GM12892 (cell line): Measurements from ENCODE around the gene PAPSS2.

Experiments used
- POLR2A ChIP-seq: IDR thresholded peaks from 2 replicates; pipeline ENCODE4 v1.6.1; 2011; ENCODE audit warnings: low read depth, low read length, control low read depth
- POLR2AphosphoS5 ChIP-seq: IDR thresholded peaks from 2 replicates; pipeline ENCODE4 v1.6.1; 2011; ENCODE audit warnings: low read depth, low read length, control low read depth
- TAF1 ChIP-seq: IDR thresholded peaks from 2 replicates; pipeline ENCODE4 v1.6.1; 2011; ENCODE audit warnings: low read depth, mild to moderate bottlenecking, control low read depth, low read length, borderline replicate concordance

GRCh38 chr10:87757685-87758084, 98.0 kb downstream of the PAPSS2 start:
- TF ChIP-seq POLR2AphosphoS5 = no peak
- TF ChIP-seq POLR2A = no peak
- TF ChIP-seq TAF1 = no peak
